Neuron (in vitro differentiated cells): ENCODE results near the gene SLC38A3.
A peak's percentile ranks its signal among the peaks of the same experiment; 100 is the strongest.

Experiments
- H2AFZ ChIP-seq: one replicate; pipeline ENCODE4 v1.6.1; 2013; ENCODE audit warnings: low read depth, mild to moderate bottlenecking, inconsistent platforms, low read length, moderate library complexity
- H3K27me3 ChIP-seq: one replicate; pipeline ENCODE4 v1.6.1; 2013; ENCODE audit warnings: low read length; ENCODE audit not compliant: insufficient read depth
- H3K36me3 ChIP-seq: one replicate; pipeline ENCODE4 v1.6.1; 2013; ENCODE audit warnings: low read length; ENCODE audit not compliant: insufficient read depth
- H3K4me1 ChIP-seq: one replicate; pipeline ENCODE4 v1.6.1; 2013; ENCODE audit warnings: low read length; ENCODE audit not compliant: insufficient read depth
- H3K4me3 ChIP-seq: 2 replicates; pipeline ENCODE4 v1.5.1; 2013; ENCODE audit warnings: mild to moderate bottlenecking, low read length, moderate library complexity
- H3K9me3 ChIP-seq: one replicate; pipeline ENCODE4 v1.6.1; 2013; ENCODE audit warnings: low read length

The SLC38A3 gene

GRCh38 chr3:50212971-50213370, 7.9 kb downstream of the SLC38A3 start:
- no peaks in the 10 kb centered on the region for H3K9me3 ChIP-seq
- H3K4me1 ChIP-seq: peaks cover 7% of the 10 kb centered on the region
- H3K36me3 ChIP-seq: no peaks in the 10 kb centered on the region
- no peak overlapping the region for H3K4me3 ChIP-seq
- H2AFZ ChIP-seq: no peak overlapping the region
- H3K27me3 ChIP-seq: peaks cover 15% of the 10 kb centered on the region

- no peaks in the 10 kb centered on the region for H3K36me3 ChIP-seq
Observed at GRCh38 chr3:50213373-50213772, 8.3 kb downstream of the SLC38A3 start.

GRCh38 chr3:50214824-50215223, 9.8 kb downstream of the SLC38A3 start:
- Histone ChIP-seq H3K27me3 (peaks cover 8% of the 10 kb centered on the region), H3K9me3 (no peaks in the 10 kb centered on the region), H3K4me3 (no peak overlapping the region), H3K4me1 (no peaks in the 10 kb centered on the region), H2AFZ (no peak overlapping the region), H3K36me3 (no peaks in the 10 kb centered on the region)

More at GRCh38 chr3:50213373-50213772, 8.3 kb downstream of the SLC38A3 start:
- no peaks in the 10 kb centered on the region for H3K9me3 ChIP-seq
- peaks cover 7% of the 10 kb centered on the region for H3K4me1 ChIP-seq
- H3K27me3 ChIP-seq: peaks cover 14% of the 10 kb centered on the region
- no peak overlapping the region for H3K4me3 ChIP-seq
- no peak overlapping the region for H2AFZ ChIP-seq

- H3K4me3 ChIP-seq: no peak overlapping the region
- H3K4me1 ChIP-seq: peaks cover 3% of the 10 kb centered on the region
- H3K27me3 ChIP-seq: peaks cover 3% of the 10 kb centered on the region
- H2AFZ ChIP-seq: no peak overlapping the region
- H3K9me3 ChIP-seq: no peaks in the 10 kb centered on the region
- no peaks in the 10 kb centered on the region for H3K36me3 ChIP-seq
Observed at GRCh38 chr3:50215529-50215928, 10.5 kb downstream of the SLC38A3 start.

DNA sequence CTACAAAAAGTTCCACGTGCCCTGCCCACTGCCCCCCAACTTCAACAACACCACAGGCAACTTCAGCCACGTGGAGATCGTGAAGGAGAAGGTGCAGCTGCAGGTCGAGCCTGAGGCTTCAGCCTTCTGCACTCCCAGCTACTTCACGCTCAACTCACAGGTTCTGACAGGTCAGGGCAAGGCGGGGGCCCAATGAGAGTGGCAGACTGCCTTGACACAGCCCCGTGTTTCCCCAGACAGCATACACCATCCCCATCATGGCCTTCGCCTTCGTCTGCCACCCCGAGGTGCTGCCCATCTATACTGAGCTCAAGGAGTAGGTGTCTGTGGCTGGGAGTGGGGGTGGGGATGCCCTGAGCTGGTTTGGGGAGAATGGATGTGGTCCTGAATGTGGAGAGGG, 12.6 kb downstream of the SLC38A3 start:
- H3K36me3 ChIP-seq: no peaks in the 10 kb centered on the region
- no peak overlapping the region for H2AFZ ChIP-seq
- peaks cover 16% of the 10 kb centered on the region for H3K4me1 ChIP-seq
- H3K9me3 ChIP-seq: no peaks in the 10 kb centered on the region
- H3K4me3 ChIP-seq: no peak overlapping the region
- no peaks in the 10 kb centered on the region for H3K27me3 ChIP-seq

DNA sequence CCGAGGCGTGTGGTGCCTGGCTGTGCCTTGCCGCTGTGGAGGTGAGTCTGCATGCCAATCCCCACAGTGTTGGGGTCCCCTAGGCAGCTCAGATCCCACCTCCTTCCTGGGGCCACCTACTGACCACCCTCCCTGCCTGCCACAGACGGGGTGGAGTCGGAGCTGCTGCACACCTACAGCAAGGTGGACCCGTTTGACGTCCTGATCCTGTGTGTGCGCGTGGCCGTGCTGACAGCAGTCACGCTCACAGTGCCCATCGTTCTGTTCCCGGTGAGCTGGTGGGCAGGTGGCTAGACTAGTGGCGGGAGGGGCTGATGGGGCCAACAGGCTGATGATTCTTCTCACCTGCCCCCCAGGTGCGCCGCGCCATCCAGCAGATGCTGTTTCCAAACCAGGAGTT, 13.4 kb downstream of the SLC38A3 start:
- Histone ChIP-seq H3K9me3 (no peaks in the 10 kb centered on the region), H3K36me3 (no peaks in the 10 kb centered on the region), H2AFZ (no peak overlapping the region), H3K4me3 (no peak overlapping the region), H3K27me3 (no peaks in the 10 kb centered on the region), H3K4me1 (peaks cover 16% of the 10 kb centered on the region)

GRCh38 chr3:50219285-50219684, 14.2 kb downstream of the SLC38A3 start:
- H2AFZ ChIP-seq: no peak overlapping the region
- no peak overlapping the region for H3K4me3 ChIP-seq
- no peaks in the 10 kb centered on the region for H3K9me3 ChIP-seq
- no peaks in the 10 kb centered on the region for H3K36me3 ChIP-seq
- H3K27me3 ChIP-seq: no peaks in the 10 kb centered on the region
- peaks cover 16% of the 10 kb centered on the region for H3K4me1 ChIP-seq

DNA sequence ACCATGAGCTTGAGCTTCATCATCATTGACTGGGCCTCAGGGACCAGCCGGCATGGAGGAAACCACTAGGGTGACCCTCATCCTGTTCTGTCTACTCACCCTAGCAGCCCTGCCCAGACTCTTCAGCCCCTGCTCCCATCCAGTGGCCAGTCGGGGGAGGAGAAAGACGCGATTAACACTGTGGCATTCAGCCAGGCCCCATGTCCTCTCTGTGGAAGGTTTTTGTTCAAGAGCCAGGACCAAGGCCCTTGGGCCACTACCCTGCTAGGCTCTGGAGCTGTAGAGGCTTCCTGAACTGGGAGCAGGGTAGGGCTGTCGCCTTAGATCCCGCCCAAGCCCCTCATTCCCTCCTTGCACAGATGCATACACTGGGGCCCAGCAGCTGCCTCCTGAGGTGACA, 15.0 kb downstream of the SLC38A3 start:
- no peak overlapping the region for H2AFZ ChIP-seq
- no peak overlapping the region for H3K4me3 ChIP-seq
- no peaks in the 10 kb centered on the region for H3K9me3 ChIP-seq
- H3K36me3 ChIP-seq: no peaks in the 10 kb centered on the region
- H3K27me3 ChIP-seq: no peaks in the 10 kb centered on the region
- H3K4me1 ChIP-seq: peaks cover 16% of the 10 kb centered on the region

- Histone ChIP-seq H3K36me3 (no peaks in the 10 kb centered on the region), H3K9me3 (no peaks in the 10 kb centered on the region), H2AFZ (no peak overlapping the region), H3K27me3 (no peaks in the 10 kb centered on the region), H3K4me3 (no peak overlapping the region), H3K4me1 (peaks cover 16% of the 10 kb centered on the region)
Observed at GRCh38 chr3:50221051-50221410, 16.0 kb downstream of the SLC38A3 start.

GRCh38 chr3:50221411-50222168, 16.5 kb downstream of the SLC38A3 start:
- no peak overlapping the region for H3K4me3 ChIP-seq
- H3K4me1 ChIP-seq: peaks cover 16% of the 10 kb centered on the region
- no peaks in the 10 kb centered on the region for H3K9me3 ChIP-seq
- H2AFZ ChIP-seq: no peak overlapping the region
- H3K36me3 ChIP-seq: no peaks in the 10 kb centered on the region
- no peaks in the 10 kb centered on the region for H3K27me3 ChIP-seq

DNA sequence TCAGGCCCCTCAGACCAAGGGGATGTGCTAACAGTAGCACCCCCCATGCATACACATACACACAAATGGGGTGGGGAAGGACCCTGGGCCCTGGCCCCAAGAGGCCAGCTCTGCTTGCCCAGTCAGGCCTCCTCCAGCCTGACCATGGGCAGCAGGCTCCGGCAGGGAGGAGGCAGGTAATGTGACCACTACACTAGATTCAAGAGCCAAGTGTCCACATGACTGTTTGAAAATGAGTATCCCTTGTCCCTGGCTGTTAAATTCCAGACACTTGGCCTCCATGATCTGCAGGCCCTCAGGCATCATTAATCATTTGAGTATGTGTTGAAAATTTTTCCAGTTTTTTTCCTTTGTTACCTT, 17.1 kb downstream of the SLC38A3 start:
- H3K9me3 ChIP-seq: no peaks in the 10 kb centered on the region
- H3K4me3 ChIP-seq: no peak overlapping the region
- peaks cover 19% of the 10 kb centered on the region for H3K4me1 ChIP-seq
- no peaks in the 10 kb centered on the region for H3K36me3 ChIP-seq
- no peaks in the 10 kb centered on the region for H3K27me3 ChIP-seq
- H2AFZ ChIP-seq: no peak overlapping the region

- Histone ChIP-seq H3K9me3 (no peaks in the 10 kb centered on the region), H3K36me3 (no peaks in the 10 kb centered on the region), H3K27me3 (no peaks in the 10 kb centered on the region), H3K4me1 (peaks cover 32% of the 10 kb centered on the region), H2AFZ (no peak overlapping the region), H3K4me3 (no peak overlapping the region)
Observed at GRCh38 chr3:50224639-50225038, 19.6 kb downstream of the SLC38A3 start.

GRCh38 chr3:50226888-50227389, 21.9 kb downstream of the SLC38A3 start:
- H2AFZ ChIP-seq: no peak overlapping the region
- peaks cover 16% of the 10 kb centered on the region for H3K4me1 ChIP-seq
- no peaks in the 10 kb centered on the region for H3K36me3 ChIP-seq
- H3K4me3 ChIP-seq: peak overlapping the region; percentile 9
- no peaks in the 10 kb centered on the region for H3K9me3 ChIP-seq
- H3K27me3 ChIP-seq: no peaks in the 10 kb centered on the region
